H1 (cell line): ENCODE results near the gene MB.

Source experiments
- ASH2L ChIP-seq: fragments of 200-600, 300-600 bp; sonication (generic); IDR thresholded peaks from one replicate; pipeline ENCODE4 v1.7.1; 2017; ENCODE audit warnings: low read length
- ATF2 ChIP-seq: IDR thresholded peaks from 2 replicates; pipeline ENCODE4 v1.6.1; 2012; ENCODE audit warnings: low read length, inconsistent platforms
- CHD1 ChIP-seq: IDR thresholded peaks from 2 replicates; pipeline ENCODE4 v1.6.1; 2012; ENCODE audit warnings: low read depth, low read length, improper control_type of control experiment
- CHD2 ChIP-seq: IDR thresholded peaks from 2 replicates; pipeline ENCODE4 v1.6.1; 2012; ENCODE audit warnings: low read length, improper control_type of control experiment
- CTCF ChIP-seq, 3 experiments: IDR thresholded peaks; 1 replicate in 2 of 3; 2 replicates in 1 of 3; pipeline versions ENCODE4 v1.5.1 to v1.6.1; 2011; ENCODE audit warnings: low read length in 3 of 3, mild to moderate bottlenecking in 3 of 3, inconsistent platforms in 2 of 3, low read depth in 1 of 3, moderate library complexity in 1 of 3; ENCODE audit not compliant: insufficient read depth in 1 of 3; ENCODE audit errors: control extremely low read depth in 1 of 3
- EZH2 ChIP-seq: fragments of 200-600 bp; sonication (generic); IDR thresholded peaks from 2 replicates; pipeline ENCODE4 v1.7.1; 2012; ENCODE audit warnings: low read depth, mild to moderate bottlenecking, moderate library complexity, low read length, inconsistent platforms; ENCODE audit not compliant: severe bottlenecking
- MAFK ChIP-seq: IDR thresholded peaks from 2 replicates; pipeline ENCODE4 v1.6.1; 2012; ENCODE audit warnings: low read depth, mild to moderate bottlenecking, improper control_type of control experiment, low read length
- POLR2A ChIP-seq, 2 experiments: IDR thresholded peaks; 1 replicate in 1 of 2; 2 replicates in 1 of 2; pipeline ENCODE4 v1.6.1; 2011; ENCODE audit warnings: low read depth in 2 of 2, low read length in 2 of 2, mild to moderate bottlenecking in 2 of 2; ENCODE audit errors: control extremely low read depth in 1 of 2
- RFX5 ChIP-seq: IDR thresholded peaks from 2 replicates; pipeline ENCODE4 v1.6.1; 2011; ENCODE audit warnings: low read depth, low read length, improper control_type of control experiment, borderline replicate concordance
- TAF1 ChIP-seq: IDR thresholded peaks from 2 replicates; pipeline ENCODE4 v1.6.1; 2011; ENCODE audit warnings: mild to moderate bottlenecking, low read depth, low read length

- TF ChIP-seq EZH2 (no peak), RFX5 (no peak), CTCF (IDR thresholded peaks at IDR 0.05; ENCODE audit: control extremely low read depth in 1 of 3, insufficient read depth in 1 of 3, low read depth in 1 of 3, low read length in 3 of 3) (no peak), ATF2 (no peak), MAFK (no peak), CHD1 (no peak), CHD2 (no peak), TAF1 (no peak), POLR2A (IDR thresholded peaks at IDR 0.05; ENCODE audit: control extremely low read depth in 1 of 2, low read depth in 2 of 2, low read length in 2 of 2) (no peak), ASH2L (no peak)
These were observed 8.8 kb upstream of the MB start for GRCh38 chr22:35625763-35626432.
